Breast epithelium (tissue), 3 donors: ENCODE measurements around the gene DEAF1.

Source experiments
- POLR2A ChIP-seq: fragments of 450-650 bp; IDR thresholded peaks from one replicate; pipeline ENCODE4 v1.6.1; 2016; ENCODE audit warnings: antibody characterized with exemption, mild to moderate bottlenecking, moderate library complexity
- POLR2AphosphoS5 ChIP-seq, 3 donors: sonication (generic); formaldehyde crosslinking; IDR thresholded peaks; one replicate each; pipeline ENCODE4 v1.6.1; 2017; ENCODE audit warnings: antibody characterized with exemption in 3 of 3
- TF ChIP-seq, protein P1 (sequence below), 3 donors: fragments of 450-650 bp; IDR thresholded peaks; one replicate each; pipeline ENCODE4 v1.5.1; 2016 to 2017; ENCODE audit warnings: antibody characterized with exemption in 3 of 3, mild to moderate bottlenecking in 3 of 3, moderate library complexity in 3 of 3

DNA sequence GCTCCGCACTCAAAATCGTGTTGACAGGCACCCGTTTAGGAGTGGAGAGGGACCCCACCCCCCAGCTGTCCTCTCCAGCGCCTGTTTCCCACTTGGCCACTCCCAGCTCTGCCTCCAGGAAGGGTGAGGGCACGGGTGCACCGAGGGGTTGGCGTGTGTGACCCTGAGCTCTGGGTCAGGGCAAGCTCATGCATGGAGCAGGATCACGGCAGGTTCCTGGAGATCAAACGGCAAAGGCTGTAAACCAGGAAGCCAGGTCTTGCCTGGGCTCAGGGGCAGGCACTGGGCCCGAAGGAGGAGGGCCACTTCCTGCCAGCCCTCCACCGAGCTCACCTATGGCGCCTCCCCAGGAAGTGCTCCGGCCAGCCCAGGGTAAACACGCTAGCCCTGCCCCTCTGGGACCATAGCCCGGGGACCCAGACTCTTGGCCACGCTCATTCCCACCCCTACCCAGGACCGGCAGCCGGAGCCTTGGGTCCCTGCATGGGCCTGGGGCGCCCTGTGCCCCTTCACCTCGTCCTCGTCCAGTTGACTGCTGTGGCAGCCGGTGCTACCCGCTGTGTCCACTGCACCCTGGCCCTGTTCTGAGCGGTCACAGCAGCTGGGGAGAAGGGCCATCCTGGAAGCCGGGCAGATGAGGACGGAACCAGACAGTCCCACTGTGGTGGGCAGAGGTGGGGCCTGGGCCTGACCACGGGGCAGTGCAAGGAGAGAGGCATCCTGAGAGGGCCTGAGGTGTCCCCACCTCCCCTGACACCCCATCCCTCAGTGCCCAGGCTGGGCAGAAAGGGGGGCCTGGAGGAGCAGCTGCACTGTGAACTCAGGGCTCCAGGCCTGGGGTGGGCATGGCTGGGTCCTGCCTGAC lies 10.0 kb upstream of the DEAF1 start:
- TF ChIP-seq, protein P1, sequence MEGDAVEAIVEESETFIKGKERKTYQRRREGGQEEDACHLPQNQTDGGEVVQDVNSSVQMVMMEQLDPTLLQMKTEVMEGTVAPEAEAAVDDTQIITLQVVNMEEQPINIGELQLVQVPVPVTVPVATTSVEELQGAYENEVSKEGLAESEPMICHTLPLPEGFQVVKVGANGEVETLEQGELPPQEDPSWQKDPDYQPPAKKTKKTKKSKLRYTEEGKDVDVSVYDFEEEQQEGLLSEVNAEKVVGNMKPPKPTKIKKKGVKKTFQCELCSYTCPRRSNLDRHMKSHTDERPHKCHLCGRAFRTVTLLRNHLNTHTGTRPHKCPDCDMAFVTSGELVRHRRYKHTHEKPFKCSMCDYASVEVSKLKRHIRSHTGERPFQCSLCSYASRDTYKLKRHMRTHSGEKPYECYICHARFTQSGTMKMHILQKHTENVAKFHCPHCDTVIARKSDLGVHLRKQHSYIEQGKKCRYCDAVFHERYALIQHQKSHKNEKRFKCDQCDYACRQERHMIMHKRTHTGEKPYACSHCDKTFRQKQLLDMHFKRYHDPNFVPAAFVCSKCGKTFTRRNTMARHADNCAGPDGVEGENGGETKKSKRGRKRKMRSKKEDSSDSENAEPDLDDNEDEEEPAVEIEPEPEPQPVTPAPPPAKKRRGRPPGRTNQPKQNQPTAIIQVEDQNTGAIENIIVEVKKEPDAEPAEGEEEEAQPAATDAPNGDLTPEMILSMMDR (IDR thresholded peaks at IDR 0.05): no peak
- no peak for TF ChIP-seq POLR2AphosphoS5 (IDR thresholded peaks at IDR 0.05)
- TF ChIP-seq POLR2A: no peak
